GM12891 (cell line): ENCODE data around the gene ALK.

ENCODE experiments used
- POLR2A ChIP-seq: IDR thresholded peaks from 2 replicates; pipeline ENCODE4 v1.6.1; 2011; ENCODE audit warnings: low read depth, low read length, control low read depth
- POLR2AphosphoS5 ChIP-seq: IDR thresholded peaks from 2 replicates; pipeline ENCODE4 v1.6.1; 2011; ENCODE audit warnings: low read depth, low read length, control low read depth
- POU2F2 ChIP-seq: IDR thresholded peaks from 2 replicates; pipeline ENCODE4 v1.6.1; 2011; ENCODE audit warnings: low read depth, mild to moderate bottlenecking, control low read depth, low read length, moderate library complexity
- TAF1 ChIP-seq: IDR thresholded peaks from 2 replicates; pipeline ENCODE4 v1.6.1; 2011; ENCODE audit warnings: low read depth, low read length, control low read depth

DNA sequence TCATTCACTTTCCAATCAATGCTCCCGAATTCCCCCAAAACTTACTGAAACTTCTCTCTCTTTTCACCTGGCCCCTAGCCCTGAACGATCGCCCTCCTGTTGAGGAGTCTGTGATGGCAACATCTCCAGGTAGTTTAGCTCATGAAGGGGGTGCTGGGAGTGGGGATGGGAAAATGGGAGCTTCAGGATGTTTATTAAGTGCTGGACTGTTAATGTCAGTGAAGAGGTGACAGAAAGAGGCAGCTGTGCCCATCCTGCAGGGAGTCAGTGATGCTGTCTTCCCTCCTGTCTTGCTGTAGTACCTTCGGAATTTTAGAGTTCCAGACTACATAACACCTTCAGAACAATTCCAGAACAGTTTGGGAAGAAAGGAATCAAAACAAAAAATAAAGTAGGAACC, 308.8 kb downstream of the ALK start:
- TF ChIP-seq TAF1 (no peak), POLR2AphosphoS5 (no peak), POLR2A (no peak), POU2F2 (no peak)
